Measurements from ENCODE around the gene CACNA1F.

Gene CACNA1F

GRCh38 chrX:49247916-49248811 lies 15.0 kb upstream of the CACNA1F start:
- Histone ChIP-seq H3K27me3 (ENCODE audit: control insufficient read depth in 1 of 2, insufficient read depth in 2 of 2, low read length in 2 of 2) (peaks cover 0 to 5% of the 10 kb centered on the region in 2 donors), H3K36me3 (ENCODE audit: control insufficient read depth in 2 of 2, insufficient read depth in 2 of 2, low read length in 2 of 2) (peaks cover 2 to 8% of the 10 kb centered on the region in 2 donors), H3K9ac (ENCODE audit: low read length in 2 of 2) (no peak overlapping the region), H3K4me3 (ENCODE audit: low read length in 2 of 2) (no peak overlapping the region), H3K27ac (ENCODE audit: low read length) (no peak overlapping the region), H3K9me3 (ENCODE audit: control insufficient read depth in 2 of 2, low read length in 2 of 2) (no peaks in the 10 kb centered on the region), H3K4me1 (ENCODE audit: control insufficient read depth, insufficient read depth, low read length) (no peaks in the 10 kb centered on the region)

DNA sequence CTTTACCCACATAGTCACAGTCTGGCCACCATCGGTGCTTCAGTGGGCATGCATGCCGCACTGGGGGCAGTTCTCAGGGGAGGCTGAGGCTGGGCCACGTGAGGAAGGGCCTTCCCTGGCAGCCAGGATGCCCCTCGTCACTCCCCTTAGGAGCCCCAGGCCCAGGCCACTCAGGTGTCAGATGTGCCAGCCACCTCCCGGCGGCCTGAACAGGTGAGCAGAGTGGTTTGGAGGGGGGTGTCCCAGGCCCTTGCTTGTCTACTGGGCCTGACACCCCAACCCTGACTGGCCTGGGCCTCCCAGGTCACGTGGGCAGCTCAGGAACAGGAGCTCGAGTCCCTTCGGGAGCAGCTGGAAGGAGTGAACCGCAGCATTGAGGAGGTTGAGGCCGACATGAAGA lies 14.2 kb upstream of the CACNA1F start:
- no peak overlapping the region for H3K4me3 ChIP-seq (ENCODE audit: low read length in 2 of 2)
- peaks cover 0 to 4% of the 10 kb centered on the region in 2 donors for H3K27me3 ChIP-seq (ENCODE audit: control insufficient read depth in 1 of 2, insufficient read depth in 2 of 2, low read length in 2 of 2)
- H3K9ac ChIP-seq (ENCODE audit: low read length in 2 of 2) = no peak overlapping the region
- peaks cover 2 to 10% of the 10 kb centered on the region in 2 donors for H3K36me3 ChIP-seq (ENCODE audit: control insufficient read depth in 2 of 2, insufficient read depth in 2 of 2, low read length in 2 of 2)
- no peaks in the 10 kb centered on the region for H3K4me1 ChIP-seq (ENCODE audit: control insufficient read depth, insufficient read depth, low read length)
- H3K27ac ChIP-seq (ENCODE audit: low read length) = no peak overlapping the region
- H3K9me3 ChIP-seq (ENCODE audit: control insufficient read depth in 2 of 2, low read length in 2 of 2) = no peaks in the 10 kb centered on the region

GRCh38 chrX:49246541-49246940 lies 13.4 kb upstream of the CACNA1F start:
- H3K9ac ChIP-seq (ENCODE audit: low read length in 2 of 2) = no peak overlapping the region
- H3K27ac ChIP-seq (ENCODE audit: low read length) = no peak overlapping the region
- H3K9me3 ChIP-seq (ENCODE audit: control insufficient read depth in 2 of 2, low read length in 2 of 2) = no peaks in the 10 kb centered on the region
- H3K4me3 ChIP-seq (ENCODE audit: low read length in 2 of 2) = no peak overlapping the region
- peaks cover 0 to 2% of the 10 kb centered on the region in 2 donors for H3K27me3 ChIP-seq (ENCODE audit: control insufficient read depth in 1 of 2, insufficient read depth in 2 of 2, low read length in 2 of 2)
- H3K36me3 ChIP-seq (ENCODE audit: control insufficient read depth in 2 of 2, insufficient read depth in 2 of 2, low read length in 2 of 2) = peaks cover 2 to 10% of the 10 kb centered on the region in 2 donors
- H3K4me1 ChIP-seq (ENCODE audit: control insufficient read depth, insufficient read depth, low read length) = no peaks in the 10 kb centered on the region

DNA sequence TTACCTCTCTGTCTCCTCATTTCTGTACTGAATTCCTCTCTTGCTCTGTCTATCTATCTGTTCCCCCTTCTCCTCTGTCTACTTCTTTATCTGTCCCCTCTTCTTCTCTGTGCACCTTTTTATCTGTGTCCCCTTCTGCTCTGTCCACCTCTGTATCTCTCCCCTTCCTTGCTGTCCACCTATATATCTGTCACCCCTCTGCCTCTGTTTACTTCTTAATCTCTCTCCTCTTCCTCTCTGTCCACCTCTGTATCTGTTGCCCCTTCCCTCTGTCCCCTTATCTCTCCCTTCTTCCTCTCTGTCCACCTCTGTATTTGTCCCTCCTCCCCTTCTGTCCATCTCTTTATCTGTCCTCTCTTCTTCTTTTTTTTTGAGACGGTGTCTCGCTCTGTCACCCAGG lies 11.1 kb upstream of the CACNA1F start:
- Histone ChIP-seq H3K27me3 (ENCODE audit: control insufficient read depth in 1 of 2, insufficient read depth in 2 of 2, low read length in 2 of 2) (no peaks in the 10 kb centered on the region), H3K36me3 (ENCODE audit: control insufficient read depth in 2 of 2, insufficient read depth in 2 of 2, low read length in 2 of 2) (peaks cover 2 to 10% of the 10 kb centered on the region in 2 donors), H3K4me3 (ENCODE audit: low read length in 2 of 2) (no peak overlapping the region), H3K9ac (ENCODE audit: low read length in 2 of 2) (no peak overlapping the region), H3K4me1 (ENCODE audit: control insufficient read depth, insufficient read depth, low read length) (no peaks in the 10 kb centered on the region), H3K9me3 (ENCODE audit: control insufficient read depth in 2 of 2, low read length in 2 of 2) (no peaks in the 10 kb centered on the region), H3K27ac (ENCODE audit: low read length) (no peak overlapping the region)

- peaks cover 2 to 10% of the 10 kb centered on the region in 2 donors for H3K36me3 ChIP-seq (ENCODE audit: control insufficient read depth in 2 of 2, insufficient read depth in 2 of 2, low read length in 2 of 2)
- H3K9ac ChIP-seq (ENCODE audit: low read length in 2 of 2) = no peak overlapping the region
- no peaks in the 10 kb centered on the region for H3K9me3 ChIP-seq (ENCODE audit: control insufficient read depth in 2 of 2, low read length in 2 of 2)
- H3K4me1 ChIP-seq (ENCODE audit: control insufficient read depth, insufficient read depth, low read length) = peaks cover 2% of the 10 kb centered on the region
- no peak overlapping the region for H3K4me3 ChIP-seq (ENCODE audit: low read length in 2 of 2)
- no peaks in the 10 kb centered on the region for H3K27me3 ChIP-seq (ENCODE audit: control insufficient read depth in 1 of 2, insufficient read depth in 2 of 2, low read length in 2 of 2)
- H3K27ac ChIP-seq (ENCODE audit: low read length) = no peak overlapping the region
These were observed 10.0 kb upstream of the CACNA1F start for GRCh38 chrX:49243166-49243565.

- Histone ChIP-seq H3K9ac (ENCODE audit: low read length in 2 of 2) (no peak overlapping the region), H3K27ac (ENCODE audit: low read length) (no peak overlapping the region), H3K4me1 (ENCODE audit: control insufficient read depth, insufficient read depth, low read length) (peaks cover 2% of the 10 kb centered on the region), H3K9me3 (ENCODE audit: control insufficient read depth in 2 of 2, low read length in 2 of 2) (no peaks in the 10 kb centered on the region), H3K27me3 (ENCODE audit: control insufficient read depth in 1 of 2, insufficient read depth in 2 of 2, low read length in 2 of 2) (no peaks in the 10 kb centered on the region), H3K4me3 (ENCODE audit: low read length in 2 of 2) (no peak overlapping the region), H3K36me3 (ENCODE audit: control insufficient read depth in 2 of 2, insufficient read depth in 2 of 2, low read length in 2 of 2) (peaks cover 2 to 10% of the 10 kb centered on the region in 2 donors)
These were observed 9.5 kb upstream of the CACNA1F start for GRCh38 chrX:49242545-49243066.

DNA sequence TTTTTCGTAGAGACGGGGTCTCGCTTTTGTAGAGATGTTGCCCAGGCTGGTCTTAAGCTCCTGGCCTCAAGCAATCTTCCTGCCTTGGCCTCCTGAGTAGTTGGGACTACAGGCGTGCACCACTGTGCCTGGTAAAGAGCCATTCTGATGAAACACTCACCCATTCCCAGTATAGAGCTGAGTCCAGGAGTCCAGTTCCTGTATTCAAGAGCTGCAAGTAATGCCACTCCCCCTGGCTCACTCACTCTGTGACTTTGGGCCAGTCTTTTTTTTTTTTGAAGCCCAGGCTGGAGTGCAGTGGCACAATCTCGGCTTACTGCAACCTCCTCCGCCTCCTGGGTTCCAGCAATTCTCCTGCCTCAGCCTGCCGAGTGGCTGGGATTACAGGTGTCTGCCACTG lies 5.6 kb upstream of the CACNA1F start:
- Histone ChIP-seq H3K27ac (ENCODE audit: low read length) (no peak overlapping the region), H3K9me3 (ENCODE audit: control insufficient read depth in 2 of 2, low read length in 2 of 2) (no peaks in the 10 kb centered on the region), H3K4me3 (ENCODE audit: low read length in 2 of 2) (no peak overlapping the region), H3K27me3 (ENCODE audit: control insufficient read depth in 1 of 2, insufficient read depth in 2 of 2, low read length in 2 of 2) (no peaks in the 10 kb centered on the region), H3K9ac (ENCODE audit: low read length in 2 of 2) (no peak overlapping the region), H3K36me3 (ENCODE audit: control insufficient read depth in 2 of 2, insufficient read depth in 2 of 2, low read length in 2 of 2) (peaks cover 2 to 4% of the 10 kb centered on the region in 2 donors), H3K4me1 (ENCODE audit: control insufficient read depth, insufficient read depth, low read length) (peaks cover 7% of the 10 kb centered on the region)

DNA sequence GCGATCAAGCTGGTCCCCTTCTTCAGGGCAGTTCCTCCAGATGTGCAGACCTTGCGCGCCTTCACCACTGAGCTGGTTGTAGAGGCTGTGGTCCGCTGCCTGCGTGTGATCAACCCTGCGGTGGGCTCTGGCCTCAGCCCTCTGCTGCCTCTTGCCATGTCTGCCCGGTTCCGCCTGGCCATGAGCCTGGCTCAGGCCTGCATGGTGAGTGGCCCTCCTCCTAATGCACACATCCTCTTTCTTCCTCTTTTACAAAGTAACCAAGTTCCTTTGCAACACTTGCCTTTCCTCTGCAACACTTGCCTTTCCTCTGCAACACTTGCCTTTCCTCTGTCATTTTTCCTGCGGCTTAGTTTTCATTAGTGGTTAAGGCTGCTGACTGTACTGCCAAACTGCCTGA lies 3.9 kb upstream of the CACNA1F start:
- H3K4me1 ChIP-seq (ENCODE audit: control insufficient read depth, insufficient read depth, low read length) = peaks cover 7% of the 10 kb centered on the region
- H3K9me3 ChIP-seq (ENCODE audit: control insufficient read depth in 2 of 2, low read length in 2 of 2) = no peaks in the 10 kb centered on the region
- no peak overlapping the region for H3K4me3 ChIP-seq (ENCODE audit: low read length in 2 of 2)
- H3K36me3 ChIP-seq (ENCODE audit: control insufficient read depth in 2 of 2, insufficient read depth in 2 of 2, low read length in 2 of 2) = no peaks in the 10 kb centered on the region
- H3K9ac ChIP-seq (ENCODE audit: low read length in 2 of 2) = no peak overlapping the region
- no peak overlapping the region for H3K27ac ChIP-seq (ENCODE audit: low read length)
- H3K27me3 ChIP-seq (ENCODE audit: control insufficient read depth in 1 of 2, insufficient read depth in 2 of 2, low read length in 2 of 2) = no peaks in the 10 kb centered on the region

- Histone ChIP-seq H3K36me3 (ENCODE audit: control insufficient read depth in 2 of 2, insufficient read depth in 2 of 2, low read length in 2 of 2) (no peaks in the 10 kb centered on the region), H3K9ac (ENCODE audit: low read length in 2 of 2) (no peak overlapping the region), H3K9me3 (ENCODE audit: control insufficient read depth in 2 of 2, low read length in 2 of 2) (no peaks in the 10 kb centered on the region), H3K27me3 (ENCODE audit: control insufficient read depth in 1 of 2, insufficient read depth in 2 of 2, low read length in 2 of 2) (peaks cover 0 to 9% of the 10 kb centered on the region in 2 donors), H3K27ac (ENCODE audit: low read length) (no peak overlapping the region), H3K4me1 (ENCODE audit: control insufficient read depth, insufficient read depth, low read length) (peaks cover 9% of the 10 kb centered on the region), H3K4me3 (ENCODE audit: low read length in 2 of 2) (no peak overlapping the region)
These were observed 881 bp upstream of the CACNA1F start for GRCh38 chrX:49233887-49234555.

GRCh38 chrX:49232525-49232924 lies 615 bp downstream of the CACNA1F start:
- Histone ChIP-seq H3K36me3 (ENCODE audit: control insufficient read depth in 2 of 2, insufficient read depth in 2 of 2, low read length in 2 of 2) (no peaks in the 10 kb centered on the region), H3K9me3 (ENCODE audit: control insufficient read depth in 2 of 2, low read length in 2 of 2) (no peaks in the 10 kb centered on the region), H3K4me3 (ENCODE audit: low read length in 2 of 2) (no peak overlapping the region), H3K9ac (ENCODE audit: low read length in 2 of 2) (no peak overlapping the region), H3K27me3 (ENCODE audit: control insufficient read depth in 1 of 2, insufficient read depth in 2 of 2, low read length in 2 of 2) (peaks cover 0 to 11% of the 10 kb centered on the region in 2 donors), H3K27ac (ENCODE audit: low read length) (no peak overlapping the region), H3K4me1 (ENCODE audit: control insufficient read depth, insufficient read depth, low read length) (peaks cover 8% of the 10 kb centered on the region)

All from stomach smooth muscle (tissue), 2 donors.